ENCODE results near the gene DHX8.
"Not testable (repeated sequence)": the region's sequence is repeated elsewhere in the genome, so short reads cannot be mapped to it uniquely, and the experiment has no call there.

Gene DHX8

GRCh38 chr17:43483674-43484551, at the start of gene DHX8:
TSS of gene DHX8 (plus strand) at chr17:43483975. CDS start at chr17:43484038, 63 bp downstream.
- DNase-seq = peak; percentile 99

DNA sequence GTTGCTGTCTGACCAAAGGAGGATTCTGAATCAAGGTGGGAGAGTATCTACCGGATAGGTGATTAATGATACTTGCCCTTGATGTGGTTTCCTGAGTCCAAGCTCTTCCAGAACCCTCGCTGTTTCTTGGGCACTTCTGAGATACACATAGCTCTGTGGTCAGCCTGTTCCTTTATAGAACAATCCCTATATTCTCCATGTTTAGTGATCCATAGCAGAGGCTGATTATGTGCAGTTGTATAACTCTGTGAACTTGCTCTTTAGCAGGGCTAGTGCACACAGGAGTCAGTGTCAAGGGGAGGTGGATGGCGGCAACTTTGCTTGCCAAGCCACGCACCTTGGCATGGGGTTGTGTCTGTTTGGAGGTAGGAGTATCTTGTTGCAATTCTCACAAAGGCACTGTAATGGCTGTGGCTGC, 48.9 kb upstream of the DHX8 start:
- no peak for DNase-seq

- DNase-seq = no peak
These were observed 46.0 kb upstream of the DHX8 start for GRCh38 chr17:43437756-43438155.

DNA sequence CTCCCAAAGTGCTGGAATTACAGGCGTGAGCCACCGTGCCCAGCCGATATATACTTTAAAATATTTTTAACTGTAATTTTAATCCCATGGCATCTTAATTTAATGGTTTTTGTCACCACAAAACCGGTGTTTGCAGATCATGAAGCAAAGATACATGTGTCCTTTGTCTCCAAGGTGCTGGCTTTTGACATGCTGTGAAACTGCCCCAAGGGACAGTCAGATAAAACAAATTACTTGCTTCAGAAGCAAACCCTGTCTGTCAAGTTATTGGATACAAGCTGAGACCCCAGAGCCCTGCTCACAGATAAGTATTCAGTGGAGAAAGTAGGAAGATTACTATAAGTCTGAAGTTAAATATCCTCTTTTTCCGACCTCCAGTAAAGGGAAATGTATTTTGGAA, 45.1 kb upstream of the DHX8 start:
- no peak for DNase-seq

- no peak for DNase-seq
These were observed 44.7 kb upstream of the DHX8 start for GRCh38 chr17:43439041-43439440.

GRCh38 chr17:43442711-43443110, 41.1 kb upstream of the DHX8 start:
- DNase-seq = no peak

DNA sequence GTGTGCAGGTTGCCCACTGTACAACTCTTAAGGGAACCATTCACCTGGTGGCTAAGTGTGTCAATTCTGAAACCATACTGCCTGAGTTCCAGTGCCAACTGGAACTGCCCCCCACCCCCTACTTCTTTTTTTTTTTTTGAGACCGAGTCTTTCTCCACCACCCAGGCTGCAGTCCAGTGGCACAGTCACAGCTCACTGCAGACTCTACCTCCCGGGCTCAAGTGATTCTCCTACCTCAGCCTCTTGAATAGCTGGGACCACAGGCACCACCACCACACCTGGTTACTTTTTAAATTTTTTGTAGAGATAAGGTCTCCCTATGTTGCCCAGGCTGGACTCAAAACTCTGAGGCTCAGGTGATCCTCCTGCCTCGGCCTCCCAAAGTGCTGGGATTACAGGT, 40.4 kb upstream of the DHX8 start:
- no peak for DNase-seq

DNA sequence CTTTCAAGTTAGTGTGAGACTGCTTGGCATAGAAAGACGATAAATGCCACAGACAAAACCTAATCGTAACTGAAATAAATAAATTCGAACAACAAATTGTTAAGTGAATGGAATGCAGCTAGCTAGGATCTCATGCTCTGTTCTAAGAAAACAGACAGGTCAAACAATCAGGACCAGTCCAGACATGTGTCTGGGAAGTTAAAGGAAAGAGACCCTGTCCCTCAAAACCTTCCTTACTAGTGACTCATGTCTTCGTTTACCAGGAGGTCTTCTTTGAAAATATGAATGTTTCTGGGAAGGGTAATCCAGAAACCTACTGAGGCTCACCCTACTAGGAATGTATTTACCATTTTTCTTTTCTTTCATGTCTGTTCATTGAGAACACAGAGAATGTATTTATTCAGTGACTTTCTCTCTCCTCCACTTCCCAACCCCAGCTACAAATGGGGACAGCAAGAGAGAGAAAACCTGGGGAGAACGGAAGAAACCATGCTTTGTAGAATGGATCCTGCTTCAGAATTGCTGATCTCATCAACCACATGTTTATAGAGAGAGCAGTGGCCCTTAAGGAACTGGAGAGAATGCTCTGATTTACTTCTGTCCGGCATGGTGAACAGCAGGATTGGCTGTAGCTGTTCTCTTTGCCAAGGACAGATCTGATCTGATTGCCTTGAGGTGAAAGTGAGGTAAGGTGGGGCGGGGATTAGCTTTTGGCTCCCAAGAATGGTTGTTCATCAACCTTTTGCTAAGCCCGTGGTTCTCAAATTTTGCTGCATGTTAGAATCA, 39.4 kb upstream of the DHX8 start:
- no peak for DNase-seq

GRCh38 chr17:43445009-43445589, 38.7 kb upstream of the DHX8 start:
- DNase-seq = no peak

GRCh38 chr17:43446773-43447172, 37.0 kb upstream of the DHX8 start:
- DNase-seq = no peak

GRCh38 chr17:43448720-43449469, 34.9 kb upstream of the DHX8 start:
- no peak for DNase-seq

- no peak for DNase-seq
These were observed 34.1 kb upstream of the DHX8 start for GRCh38 chr17:43449470-43450248.

DNA sequence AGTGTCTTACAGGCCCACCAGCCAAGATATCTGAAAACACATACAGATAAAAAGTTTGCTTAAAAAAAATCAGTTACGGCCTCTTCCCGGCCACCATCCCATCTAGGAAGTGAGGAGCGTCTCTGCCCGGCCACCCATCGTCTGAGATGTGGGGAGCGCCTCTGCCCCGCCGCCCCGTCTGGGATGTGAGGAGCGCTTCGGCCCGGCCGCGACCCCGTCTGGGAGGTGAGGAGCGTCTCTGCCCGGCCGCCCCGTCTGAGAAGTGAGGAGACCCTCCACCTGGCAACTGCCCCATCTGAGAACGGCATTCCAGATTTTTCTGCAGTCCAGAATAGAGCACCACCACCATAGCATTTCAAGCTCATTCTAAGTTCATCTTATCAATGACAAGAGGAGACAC, 33.0 kb upstream of the DHX8 start:
- not testable (repeated sequence) for DNase-seq

DNA sequence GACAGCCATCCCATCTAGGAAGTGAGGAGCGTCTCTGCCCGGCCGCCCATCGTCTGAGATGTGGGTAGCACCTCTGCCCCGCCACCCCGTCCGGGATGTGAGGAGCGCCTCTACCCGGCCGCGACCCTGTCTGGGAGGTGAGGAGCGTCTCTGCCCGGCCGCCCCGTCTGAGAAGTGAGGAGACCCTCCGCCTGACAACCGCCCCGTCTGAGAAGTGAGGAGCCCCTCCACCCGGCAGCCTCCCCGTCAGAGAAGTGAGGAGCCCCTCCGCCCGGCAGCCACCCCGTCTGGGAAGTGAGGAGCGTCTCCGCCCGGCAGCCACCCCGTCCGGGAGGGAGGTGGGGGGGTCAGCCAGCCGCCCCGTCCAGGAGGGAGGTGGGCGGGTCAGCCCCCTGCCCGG, 32.0 kb upstream of the DHX8 start:
- not testable (repeated sequence) for DNase-seq

GRCh38 chr17:43453331-43453812, 30.4 kb upstream of the DHX8 start:
- DNase-seq = no peak

DNA sequence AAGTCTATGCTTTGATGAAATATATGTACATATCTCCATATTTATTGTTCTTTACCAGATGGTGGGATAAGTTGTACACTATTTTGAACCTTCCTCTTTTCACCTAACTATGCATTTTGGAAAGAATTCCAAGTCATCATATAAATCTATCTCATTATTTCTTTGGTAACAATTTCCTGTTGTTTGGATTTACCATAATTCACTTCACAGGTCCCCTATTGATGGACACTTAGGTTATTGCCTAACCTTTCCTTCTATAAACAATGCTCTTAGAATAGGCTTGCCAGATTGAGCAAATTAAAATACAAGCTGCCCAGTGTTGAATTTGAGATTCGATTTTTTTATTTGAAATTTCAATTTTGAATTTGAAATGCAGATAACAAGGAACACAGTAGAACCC, 28.9 kb upstream of the DHX8 start:
- no peak for DNase-seq

DNA sequence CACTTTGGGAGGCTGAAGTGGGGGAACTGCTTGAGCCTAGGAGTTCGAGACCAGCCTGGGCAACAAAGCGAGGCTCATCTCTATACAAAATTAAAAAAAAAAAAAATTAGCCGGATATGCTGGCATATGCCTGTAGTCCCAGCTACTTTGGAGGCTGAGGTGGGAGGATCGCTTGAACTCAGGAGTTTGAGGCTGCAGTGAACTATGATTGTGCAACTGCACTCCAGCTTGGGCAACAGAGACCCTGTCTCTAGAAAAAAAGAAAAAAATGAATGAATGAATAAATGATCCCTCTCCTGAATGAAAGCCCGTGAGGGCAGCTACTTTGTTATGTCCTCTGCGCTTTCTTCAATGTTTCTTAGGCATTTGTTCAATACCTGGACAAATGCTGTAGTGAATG, 27.7 kb upstream of the DHX8 start:
- no peak for DNase-seq

DNA sequence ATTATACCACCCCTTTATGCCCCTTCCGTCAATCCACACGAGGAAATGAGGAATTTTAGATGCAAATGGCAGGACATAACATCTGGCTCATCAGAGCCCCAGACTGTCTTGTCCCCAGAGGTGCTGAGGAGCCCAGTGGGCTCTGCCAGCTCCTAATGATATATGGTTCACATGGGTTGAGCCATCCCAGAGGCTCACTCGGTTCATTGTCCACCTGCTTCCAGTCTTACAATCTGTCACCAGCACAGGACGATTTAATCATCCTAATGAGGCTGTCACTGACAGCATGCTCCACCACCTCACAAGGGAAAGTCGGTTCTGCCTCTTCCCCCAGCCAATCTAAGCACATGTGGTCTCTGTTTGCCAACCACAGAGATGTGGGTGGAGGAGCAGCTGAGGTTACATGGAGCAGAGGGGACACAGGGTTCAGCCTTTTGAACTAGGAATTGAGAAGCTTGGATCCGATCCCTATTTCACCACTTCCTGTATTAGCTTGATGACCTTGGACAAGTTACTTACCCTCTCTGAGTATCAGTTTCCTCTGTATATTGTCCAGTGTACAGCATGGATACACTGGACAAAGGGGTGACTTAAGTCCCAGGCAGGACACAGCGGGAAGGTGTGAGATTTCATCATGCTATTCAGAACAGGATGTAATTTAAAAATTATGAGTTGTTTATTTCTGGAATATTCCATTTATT, 27.0 kb upstream of the DHX8 start:
- DNase-seq = no peak

GRCh38 chr17:43457362-43457692, 26.4 kb upstream of the DHX8 start:
- no peak for DNase-seq

DNA sequence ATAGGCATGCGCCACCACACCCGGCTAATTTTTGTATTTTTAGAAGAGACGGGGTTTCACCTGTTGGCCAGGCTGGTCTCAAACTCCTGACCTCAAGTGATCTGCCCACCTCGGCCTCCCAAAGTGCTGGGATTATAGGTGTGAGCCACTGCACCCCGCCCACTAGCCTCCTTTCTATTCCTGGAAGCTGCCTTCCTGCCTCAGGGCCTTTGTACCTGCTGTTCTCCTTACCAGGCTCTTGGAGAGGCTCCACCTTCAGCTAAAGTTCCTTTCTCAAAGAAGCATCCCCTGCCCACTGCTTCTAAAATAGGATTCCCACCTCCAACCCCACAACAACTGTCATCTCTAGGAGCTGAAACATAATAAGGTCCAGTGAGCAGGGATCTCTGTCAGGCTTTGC, 23.9 kb upstream of the DHX8 start:
- not testable (repeated sequence) for DNase-seq

GRCh38 chr17:43461185-43461584, 22.6 kb upstream of the DHX8 start:
- DNase-seq = no peak
